Gastroesophageal sphincter (tissue), 4 donors: ENCODE results near the gene LRRC30. TPM values are rescaled to one million over a fixed set of nuclear protein-coding genes. Genes with fewer than 3 reads are reported as not detected.
A peak's percentile ranks its signal among the peaks of the same experiment; 100 is the strongest.

ENCODE experiments used
- ATAC-seq: fragments of 150-250 bp; one replicate; pipeline ENCODE4 v1.9.1; 2016; ENCODE audit warnings: mild to moderate bottlenecking, moderate library complexity
- H3K27ac ChIP-seq, 4 donors: fragments of 200-600 bp; sonication (generic) in 3 of 4; 1 replicate in 3 of 4; 2 replicates in 1 of 4; pipeline ENCODE4 v1.5.1; 2016 to 2019
- H3K27me3 ChIP-seq: fragments of 200-600 bp; sonication (generic); one replicate; pipeline ENCODE4 v1.5.1; 2019
- H3K36me3 ChIP-seq, 2 donors: fragments of 200-600 bp; sonication (generic); one replicate each; pipeline ENCODE4 v1.5.1; 2019; ENCODE audit warnings: control low read depth in 1 of 2
- H3K4me1 ChIP-seq, 3 donors: fragments of 200-600 bp; sonication (generic); 1 replicate in 2 of 3; 2 replicates in 1 of 3; pipeline ENCODE4 v1.5.1; 2016 to 2019; ENCODE audit warnings: control low read depth in 2 of 3
- H3K4me3 ChIP-seq, 2 donors: fragments of 200-600 bp; sonication (generic); one replicate each; pipeline ENCODE4 v1.5.1; 2019; ENCODE audit warnings: mild to moderate bottlenecking in 1 of 2, moderate library complexity in 1 of 2
- H3K9me3 ChIP-seq, 3 donors: fragments of 200-600 bp; sonication (generic); one replicate each; pipeline ENCODE4 v1.5.1; 2017 to 2019; ENCODE audit warnings: control low read depth in 2 of 3
- CTCF ChIP-seq, 4 experiments: fragments of 200-600 bp in 2 of 4; fragments of 450-650 bp in 2 of 4; sonication (generic) in 1 of 4; IDR thresholded peaks; one replicate each; pipeline ENCODE4 v1.5.1; 2017 to 2019; ENCODE audit warnings: antibody characterized with exemption in 4 of 4, mild to moderate bottlenecking in 2 of 4, moderate library complexity in 2 of 4
- EP300 ChIP-seq: sonication (generic); formaldehyde crosslinking; IDR thresholded peaks from one replicate; pipeline ENCODE4 v1.6.1; 2017; ENCODE audit warnings: antibody characterized with exemption, mild to moderate bottlenecking
- POLR2A ChIP-seq, 2 donors: fragments of 450-650 bp; IDR thresholded peaks; one replicate each; pipeline ENCODE4 v1.6.1; 2017; ENCODE audit warnings: antibody characterized with exemption in 2 of 2, mild to moderate bottlenecking in 2 of 2, moderate library complexity in 1 of 2
- POLR2AphosphoS5 ChIP-seq: sonication (generic); formaldehyde crosslinking; IDR thresholded peaks from one replicate; pipeline ENCODE4 v1.6.1; 2017; ENCODE audit warnings: antibody characterized with exemption
- WGBS, 2 donors: methylation state at CpG; one replicate each; pipeline ENCODE4 v1.1.5; 2018; ENCODE audit warnings: low coverage in 1 of 2; 5-methylcytosine and 5-hydroxymethylcytosine counted together
- total RNA-seq, 4 donors: library from RNA; depleted of rRNA; stranded (reverse); fragments of >200 nt; gene quantifications; one replicate each; pipeline ENCODE4 v1.1.0, GENCODE V29; 2016

The LRRC30 gene
- total RNA-seq, 4 donors from 2014 or later: not detected

GRCh38 chr18:7205346-7205745 is 25.5 kb upstream of the LRRC30 start:
- peak; percentile 61 for ATAC-seq
- no peak for TF ChIP-seq CTCF (IDR thresholded peaks at IDR 0.05)
- no peak for TF ChIP-seq POLR2A (IDR thresholded peaks at IDR 0.05)
- peak; percentile 25 for TF ChIP-seq POLR2AphosphoS5

GRCh38 chr18:7206217-7206616 is 24.7 kb upstream of the LRRC30 start:
- Histone ChIP-seq H3K36me3 (no peaks in the 10 kb centered on the region), H3K9me3 (no peaks in the 10 kb centered on the region), H3K4me3 (no peak overlapping the region), H3K27ac (no peak overlapping the region), H3K27me3 (no peaks in the 10 kb centered on the region), H3K4me1 (peaks cover 0 to 23% (median 0%) of the 10 kb centered on the region in 3 donors)
- no peak for TF ChIP-seq EP300
- no peak for TF ChIP-seq POLR2AphosphoS5
- TF ChIP-seq CTCF (IDR thresholded peaks at IDR 0.05): no peak
- no peak for TF ChIP-seq POLR2A (IDR thresholded peaks at IDR 0.05)
- 58 to 73% methylated on average over 5 to 6 of the region's 6 CpGs for WGBS, 2 donors
- ATAC-seq: no peak

More at GRCh38 chr18:7205346-7205745, 25.5 kb upstream of the LRRC30 start:
- no peak overlapping the region for H3K4me3 ChIP-seq
- H3K27ac ChIP-seq: peak overlapping the region in 1 of 4 donors; percentile 35
- no peaks in the 10 kb centered on the region for H3K27me3 ChIP-seq
- peaks cover 0 to 23% (median 0%) of the 10 kb centered on the region in 3 donors for H3K4me1 ChIP-seq
- no peaks in the 10 kb centered on the region for H3K36me3 ChIP-seq
- H3K9me3 ChIP-seq: no peaks in the 10 kb centered on the region

- Histone ChIP-seq H3K27ac (no peak overlapping the region), H3K27me3 (no peaks in the 10 kb centered on the region), H3K36me3 (no peaks in the 10 kb centered on the region), H3K4me3 (no peak overlapping the region), H3K4me1 (peaks cover 0 to 23% (median 0%) of the 10 kb centered on the region in 3 donors), H3K9me3 (no peaks in the 10 kb centered on the region)
- no peak for ATAC-seq
- TF ChIP-seq CTCF (IDR thresholded peaks at IDR 0.05): no peak
- WGBS, 2 donors: 58 to 63% methylated on average over 4 of the region's 4 CpGs
Measured at GRCh38 chr18:7207366-7207915, 23.4 kb upstream of the LRRC30 start.

- H3K9me3 ChIP-seq: no peaks in the 10 kb centered on the region
- H3K4me3 ChIP-seq: no peak overlapping the region
- H3K27me3 ChIP-seq: no peaks in the 10 kb centered on the region
- no peak overlapping the region for H3K27ac ChIP-seq
- H3K36me3 ChIP-seq: no peaks in the 10 kb centered on the region
- 52% methylated on average over 3 of the region's 5 CpGs; no CpG with 5 or more reads in 1 of the 2 donors for WGBS, 2 donors
- H3K4me1 ChIP-seq: no peaks in the 10 kb centered on the region
- peak; percentile 41 for ATAC-seq
- TF ChIP-seq POLR2A (IDR thresholded peaks at IDR 0.05): no peak
- peak in 3 of 4 experiments; percentile 7 to 51 (median 30) for TF ChIP-seq CTCF (IDR thresholded peaks at IDR 0.05)
- TF ChIP-seq POLR2AphosphoS5: no peak
Measured at GRCh38 chr18:7221424-7222155, 9.3 kb upstream of the LRRC30 start.

- Histone ChIP-seq H3K4me3 (no peak overlapping the region), H3K27me3 (no peaks in the 10 kb centered on the region), H3K36me3 (no peaks in the 10 kb centered on the region), H3K27ac (no peak overlapping the region), H3K9me3 (no peaks in the 10 kb centered on the region), H3K4me1 (no peaks in the 10 kb centered on the region)
- no peak for TF ChIP-seq POLR2AphosphoS5
- no peak for TF ChIP-seq POLR2A (IDR thresholded peaks at IDR 0.05)
- no peak for TF ChIP-seq CTCF (IDR thresholded peaks at IDR 0.05)
- TF ChIP-seq EP300: no peak
- 50 to 89% methylated on average over 1 to 3 of the region's 3 CpGs for WGBS, 2 donors
- no peak for ATAC-seq
Measured at GRCh38 chr18:7224198-7224597, 6.7 kb upstream of the LRRC30 start.
